WTC11 (cell line): ENCODE data around the gene C3orf22.

Experiments used
- CREB1 ChIP-seq: sonication (generic); formaldehyde crosslinking; IDR thresholded peaks from 2 replicates; pipeline ENCODE4 v1.8.0; 2023; ENCODE audit warnings: mild to moderate bottlenecking, missing genetic modification reagents
- CTCF ChIP-seq: fragments of 200-600 bp; IDR thresholded peaks from 2 replicates; pipeline ENCODE4 v1.8.0; 2022; ENCODE audit warnings: antibody characterized with exemption
- HMGXB4 ChIP-seq: sonication (generic); formaldehyde crosslinking; IDR thresholded peaks from 2 replicates; pipeline ENCODE4 v1.8.1; 2023; ENCODE audit warnings: mild to moderate bottlenecking, moderate library complexity, missing genetic modification reagents
- JUN ChIP-seq: sonication (generic); formaldehyde crosslinking; IDR thresholded peaks from 2 replicates; pipeline ENCODE4 v1.8.0; 2023; ENCODE audit warnings: mild to moderate bottlenecking, missing genetic modification reagents
- MAX ChIP-seq: sonication (generic); formaldehyde crosslinking; IDR thresholded peaks from 2 replicates; pipeline ENCODE4 v1.8.0; 2022; ENCODE audit warnings: mild to moderate bottlenecking, missing genetic modification reagents
- SMAD3 ChIP-seq: sonication (generic); formaldehyde crosslinking; IDR thresholded peaks from 2 replicates; pipeline ENCODE4 v1.8.0; 2022; ENCODE audit warnings: missing genetic modification reagents, mild to moderate bottlenecking, borderline replicate concordance
- ZMAT4 ChIP-seq: fragments of 250-450 bp; sonication (Bioruptor Pico); IDR thresholded peaks from 2 replicates; pipeline ENCODE4 v1.9.0; 2021; ENCODE audit warnings: mild to moderate bottlenecking
- ZNF219 ChIP-seq: sonication (generic); formaldehyde crosslinking; IDR thresholded peaks from 2 replicates; pipeline ENCODE4 v1.8.0; 2023; ENCODE audit warnings: missing genetic modification reagents, mild to moderate bottlenecking, borderline replicate concordance
- ZNF232 ChIP-seq: sonication (generic); formaldehyde crosslinking; IDR thresholded peaks from 2 replicates; pipeline ENCODE4 v1.8.0; 2022; ENCODE audit warnings: mild to moderate bottlenecking, missing genetic modification reagents
- ZNF512 ChIP-seq: sonication (generic); formaldehyde crosslinking; IDR thresholded peaks from 2 replicates; pipeline ENCODE4 v1.8.1; 2022; ENCODE audit warnings: missing genetic modification reagents, borderline replicate concordance

- no peak for TF ChIP-seq CTCF
- no peak for TF ChIP-seq CREB1 (CRISPR knock-in tag)
- no peak for TF ChIP-seq JUN
- TF ChIP-seq ZNF512 (CRISPR knock-in tag): no peak
- no peak for TF ChIP-seq ZMAT4 (CRISPR knock-in tag)
- TF ChIP-seq MAX (CRISPR knock-in tag): no peak
- TF ChIP-seq ZNF219 (CRISPR knock-in tag): no peak
- TF ChIP-seq HMGXB4 (CRISPR knock-in tag): no peak
- TF ChIP-seq SMAD3 (CRISPR knock-in tag): no peak
- TF ChIP-seq ZNF232 (CRISPR knock-in tag): no peak
These were observed 16.9 kb downstream of the C3orf22 start for GRCh38 chr3:126541628-126542339.
